ENCODE data around the gene KRABD2.
"Not testable (repeated sequence)": the region's sequence is repeated elsewhere in the genome, so short reads cannot be mapped to it uniquely, and the experiment has no call there.

The KRABD2 gene

DNA sequence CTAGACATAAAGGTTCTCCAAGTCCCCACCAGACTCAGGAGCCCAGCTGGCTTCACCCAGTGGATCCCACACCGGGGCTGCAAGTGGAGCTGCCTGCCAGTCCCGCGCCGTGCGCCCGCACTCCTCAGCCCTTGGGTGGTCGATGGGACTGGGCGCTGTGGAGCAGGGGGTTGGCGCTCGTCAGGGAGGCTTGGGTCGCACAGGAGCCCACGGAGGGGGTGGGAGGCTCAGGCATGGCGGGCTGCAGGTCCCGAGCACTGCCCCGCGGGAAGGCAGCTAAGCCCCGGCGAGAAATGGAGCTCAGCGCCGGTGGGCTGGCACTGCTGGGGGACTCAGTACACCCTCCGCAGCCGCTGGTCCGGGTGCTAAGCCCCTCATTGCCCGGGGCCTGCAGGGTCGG lies 29.5 kb downstream of the KRABD2 start:
- H3K27ac ChIP-seq (ENCODE audit: low read depth in 1 of 3, low read length in 2 of 3); DNase-seq; H3K9me3 ChIP-seq (ENCODE audit: control insufficient read depth in 2 of 2, insufficient read depth in 1 of 2, low read depth in 1 of 2, low read length in 1 of 2); FAIRE-seq; H3K36me3 ChIP-seq (ENCODE audit: control insufficient read depth in 3 of 3, insufficient read depth in 2 of 3, low read depth in 1 of 3, low read length in 3 of 3); H3K4me3 ChIP-seq (ENCODE audit: low read depth in 1 of 3, low read length in 3 of 3); H3K4me1 ChIP-seq (ENCODE audit: control insufficient read depth in 3 of 3, insufficient read depth in 2 of 3, low read depth in 1 of 3, low read length in 2 of 3): not testable (repeated sequence)
- peaks cover 0 to 13% (median 4%) of the 10 kb centered on the region in 3 donors for H3K27me3 ChIP-seq (ENCODE audit: control insufficient read depth in 3 of 3, insufficient read depth in 3 of 3, low read length in 3 of 3)
- WGBS, 3 donors, result 55 to 69% (median 61%) methylated on average over 12 to 25 of the region's 25 CpGs

DNA sequence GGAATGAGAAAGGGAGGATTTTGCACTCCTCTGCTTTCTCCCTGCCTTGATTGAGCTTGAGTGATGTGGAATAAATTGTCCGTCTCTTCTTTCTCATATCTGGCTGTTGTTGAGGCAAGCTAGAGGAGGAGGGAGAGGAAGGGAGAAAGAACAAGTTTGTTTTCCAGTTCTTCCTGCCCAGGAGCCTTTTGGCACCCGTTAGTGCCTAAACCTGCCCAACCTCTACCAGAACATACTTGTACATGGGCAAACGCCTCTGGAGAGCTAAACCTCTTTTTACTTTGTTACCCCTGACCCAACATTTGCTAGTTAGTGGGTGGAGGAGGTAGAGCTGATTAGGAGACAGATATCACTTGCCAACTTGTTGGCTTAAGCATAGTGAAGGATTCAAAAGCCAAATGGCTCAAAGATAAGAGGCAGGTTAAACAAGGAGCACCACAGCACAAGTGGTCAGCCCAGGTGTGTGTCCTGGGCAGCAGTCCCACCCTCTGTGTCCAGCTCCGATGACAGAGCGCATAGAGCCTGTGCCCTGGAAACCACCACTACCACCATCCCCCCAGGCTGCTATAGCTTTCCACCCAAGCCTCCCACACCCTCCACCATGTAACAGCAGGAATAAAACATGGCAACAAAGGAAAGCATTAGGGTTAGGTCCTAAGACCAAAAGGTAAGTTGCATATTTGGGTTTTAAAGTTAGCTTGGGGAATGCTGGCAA lies 30.4 kb downstream of the KRABD2 start:
- DNase-seq (no peak), FAIRE-seq (no peak)
- no peaks in the 10 kb centered on the region for H3K36me3 ChIP-seq (ENCODE audit: control insufficient read depth in 3 of 3, insufficient read depth in 2 of 3, low read depth in 1 of 3, low read length in 3 of 3)
- no peaks in the 10 kb centered on the region for H3K4me1 ChIP-seq (ENCODE audit: control insufficient read depth in 3 of 3, insufficient read depth in 2 of 3, low read depth in 1 of 3, low read length in 2 of 3)
- no peaks in the 10 kb centered on the region for H3K9me3 ChIP-seq (ENCODE audit: control insufficient read depth in 2 of 2, insufficient read depth in 1 of 2, low read depth in 1 of 2, low read length in 1 of 2)
- H3K27ac ChIP-seq (ENCODE audit: low read depth in 1 of 3, low read length in 2 of 3), result no peak overlapping the region
- no peak overlapping the region for H3K4me3 ChIP-seq (ENCODE audit: low read depth in 1 of 3, low read length in 3 of 3)
- H3K27me3 ChIP-seq (ENCODE audit: control insufficient read depth in 3 of 3, insufficient read depth in 3 of 3, low read length in 3 of 3), result peaks cover 0 to 13% (median 4%) of the 10 kb centered on the region in 3 donors
- WGBS, 3 donors, result 32 to 60% (median 50%) methylated on average over 5 of the region's 5 CpGs

DNA sequence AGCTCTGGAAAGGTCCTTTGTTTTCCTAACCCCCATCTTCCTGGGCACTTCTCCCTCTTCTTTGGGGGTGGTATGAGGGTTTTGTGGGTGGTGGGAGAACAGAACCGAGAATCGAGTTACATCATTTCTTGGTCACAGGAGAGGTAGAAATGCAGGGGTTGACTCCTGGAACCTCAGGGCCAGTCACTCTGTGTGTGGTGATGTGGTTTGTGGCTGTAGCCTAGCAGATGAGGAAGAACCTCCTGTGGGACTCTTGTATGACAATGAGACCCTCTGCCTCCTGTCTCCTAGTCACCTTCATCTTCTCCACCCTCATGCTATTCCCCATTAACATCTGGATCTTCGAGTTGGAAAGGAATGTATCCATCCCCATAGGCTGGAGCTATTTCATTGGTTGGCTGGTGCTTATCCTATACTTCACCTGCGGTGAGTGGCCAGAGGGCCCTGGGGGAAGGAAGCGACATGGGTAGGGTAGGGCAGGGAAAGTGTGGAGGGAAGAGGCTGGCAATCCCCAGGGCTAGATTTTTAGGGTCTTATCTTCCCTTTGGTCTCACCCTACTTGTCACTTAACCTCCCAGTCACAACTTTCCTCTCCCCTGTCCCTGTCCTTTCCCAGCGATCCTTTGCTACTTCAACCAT lies 31.3 kb downstream of the KRABD2 start:
- Histone ChIP-seq H3K36me3 (ENCODE audit: control insufficient read depth in 3 of 3, insufficient read depth in 2 of 3, low read depth in 1 of 3, low read length in 3 of 3) (no peaks in the 10 kb centered on the region), H3K4me3 (ENCODE audit: low read depth in 1 of 3, low read length in 3 of 3) (no peak overlapping the region), H3K9me3 (ENCODE audit: control insufficient read depth in 2 of 2, insufficient read depth in 1 of 2, low read depth in 1 of 2, low read length in 1 of 2) (no peaks in the 10 kb centered on the region), H3K27me3 (ENCODE audit: control insufficient read depth in 3 of 3, insufficient read depth in 3 of 3, low read length in 3 of 3) (peaks cover 0 to 13% (median 4%) of the 10 kb centered on the region in 3 donors), H3K4me1 (ENCODE audit: control insufficient read depth in 3 of 3, insufficient read depth in 2 of 3, low read depth in 1 of 3, low read length in 2 of 3) (no peaks in the 10 kb centered on the region), H3K27ac (ENCODE audit: low read depth in 1 of 3, low read length in 2 of 3) (no peak overlapping the region)
- DNase-seq (no peak), FAIRE-seq (no peak)
- WGBS, 3 donors, result 59 to 64% (median 60%) methylated on average over 6 of the region's 6 CpGs

DNA sequence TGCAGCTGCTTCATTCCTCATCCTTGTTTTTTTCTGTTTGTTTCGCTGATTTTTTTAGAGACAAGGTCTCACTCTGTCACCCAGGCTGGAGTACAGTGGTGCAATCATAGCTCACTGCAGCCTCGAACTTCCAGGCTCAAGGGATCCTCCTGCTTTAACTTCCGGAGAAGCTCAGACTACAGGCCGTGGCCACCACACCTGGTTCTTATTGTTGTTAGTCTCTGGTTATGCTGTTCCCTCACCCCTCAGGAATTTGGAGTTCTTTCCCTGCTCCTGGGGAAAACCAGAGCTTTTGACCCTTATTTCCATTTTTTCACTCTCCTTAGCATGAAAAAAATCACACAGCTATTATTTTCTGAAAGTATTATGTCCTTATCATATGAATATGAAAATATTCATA lies 35.0 kb downstream of the KRABD2 start:
- no peak for FAIRE-seq

DNA sequence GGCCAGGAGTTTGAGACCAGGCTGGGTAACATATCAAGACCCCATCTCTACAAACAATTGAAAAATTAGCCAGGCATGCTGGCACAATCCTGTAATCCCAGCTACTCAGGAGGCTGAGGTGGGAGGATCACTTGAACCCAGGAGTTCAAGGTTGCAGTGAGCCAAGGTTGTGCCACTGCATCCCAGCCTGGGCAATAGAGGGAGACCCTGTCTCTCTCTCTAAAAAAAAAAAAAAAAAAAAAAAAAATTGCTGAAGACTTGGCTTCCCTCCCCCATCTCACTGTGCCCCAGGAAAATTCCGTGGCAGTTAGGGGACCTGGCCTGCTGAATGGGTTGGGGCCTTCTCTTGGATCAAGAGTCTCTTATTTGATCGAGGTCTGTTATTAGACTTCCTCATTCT lies 37.0 kb downstream of the KRABD2 start, which contains the start of gene ODF4:
ODF4 (plus strand) TSS at position 301 of the 400 bp plus-strand sequence. CDS start 212 bp downstream, outside the sequence.
- FAIRE-seq (no peak), DNase-seq (no peak)
- H3K4me3 ChIP-seq (ENCODE audit: low read depth in 1 of 3, low read length in 3 of 3), result no peak within 1 kb of the TSS
- no peak within 1 kb of the TSS for H3K27ac ChIP-seq (ENCODE audit: low read depth in 1 of 3, low read length in 2 of 3)
- H3K27me3 ChIP-seq (ENCODE audit: control insufficient read depth in 3 of 3, insufficient read depth in 3 of 3, low read length in 3 of 3), result peaks cover 0 to 2% (median 0%) of the 10 kb centered on the region in 3 donors
- H3K9me3 ChIP-seq (ENCODE audit: control insufficient read depth in 2 of 2, insufficient read depth in 1 of 2, low read depth in 1 of 2, low read length in 1 of 2), result no peaks in the 10 kb centered on the region
- 52 to 73% (median 57%) methylated on average over 2 of the region's 2 CpGs for WGBS, 3 donors
- H3K4me1 ChIP-seq (ENCODE audit: control insufficient read depth in 3 of 3, insufficient read depth in 2 of 3, low read depth in 1 of 3, low read length in 2 of 3), result no peaks in the 10 kb centered on the region
- H3K36me3 ChIP-seq (ENCODE audit: control insufficient read depth in 3 of 3, insufficient read depth in 2 of 3, low read depth in 1 of 3, low read length in 3 of 3), result no peaks in the 10 kb centered on the region

More for the DNA sequence above, 35.0 kb downstream of the KRABD2 start:
- Histone ChIP-seq H3K4me1 (ENCODE audit: control insufficient read depth in 3 of 3, insufficient read depth in 2 of 3, low read depth in 1 of 3, low read length in 2 of 3) (no peaks in the 10 kb centered on the region), H3K27me3 (ENCODE audit: control insufficient read depth in 3 of 3, insufficient read depth in 3 of 3, low read length in 3 of 3) (peaks cover 0 to 14% (median 2%) of the 10 kb centered on the region in 3 donors), H3K9me3 (ENCODE audit: control insufficient read depth in 2 of 2, insufficient read depth in 1 of 2, low read depth in 1 of 2, low read length in 1 of 2) (no peaks in the 10 kb centered on the region), H3K36me3 (ENCODE audit: control insufficient read depth in 3 of 3, insufficient read depth in 2 of 3, low read depth in 1 of 3, low read length in 3 of 3) (no peaks in the 10 kb centered on the region), H3K27ac (ENCODE audit: low read depth in 1 of 3, low read length in 2 of 3) (no peak overlapping the region), H3K4me3 (ENCODE audit: low read depth in 1 of 3, low read length in 3 of 3) (no peak overlapping the region)
- DNase-seq, result no peak
- 70 to 79% (median 77%) methylated on average over 4 of the region's 4 CpGs for WGBS, 3 donors

DNA sequence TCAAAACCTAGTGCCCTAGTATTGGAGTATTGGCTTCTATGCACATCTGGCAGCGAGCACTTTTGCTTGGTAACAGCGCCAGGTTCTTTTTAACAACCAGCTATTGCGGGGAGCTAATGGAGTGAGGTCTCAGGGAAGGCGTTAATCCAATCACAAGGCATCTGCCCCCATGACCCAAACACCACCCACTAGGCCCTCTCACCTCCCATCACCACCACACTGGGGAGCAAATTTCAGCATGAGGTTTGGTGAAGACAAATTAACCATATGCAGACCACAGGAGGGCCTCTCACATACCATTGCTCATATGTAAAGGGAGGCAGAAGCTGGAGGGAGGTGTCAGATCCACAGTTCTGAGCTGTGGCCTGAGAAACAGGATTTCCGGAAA lies 37.8 kb downstream of the KRABD2 start:
- Histone ChIP-seq H3K9me3 (ENCODE audit: control insufficient read depth in 2 of 2, insufficient read depth in 1 of 2, low read depth in 1 of 2, low read length in 1 of 2) (no peaks in the 10 kb centered on the region), H3K27me3 (ENCODE audit: control insufficient read depth in 3 of 3, insufficient read depth in 3 of 3, low read length in 3 of 3) (peaks cover 0 to 2% (median 0%) of the 10 kb centered on the region in 3 donors), H3K27ac (ENCODE audit: low read depth in 1 of 3, low read length in 2 of 3) (no peak overlapping the region), H3K4me3 (ENCODE audit: low read depth in 1 of 3, low read length in 3 of 3) (no peak overlapping the region), H3K4me1 (ENCODE audit: control insufficient read depth in 3 of 3, insufficient read depth in 2 of 3, low read depth in 1 of 3, low read length in 2 of 3) (no peaks in the 10 kb centered on the region), H3K36me3 (ENCODE audit: control insufficient read depth in 3 of 3, insufficient read depth in 2 of 3, low read depth in 1 of 3, low read length in 3 of 3) (no peaks in the 10 kb centered on the region)
- no peak for FAIRE-seq
- no peak for DNase-seq
- 83 to 94% (median 88%) methylated on average over 5 of the region's 5 CpGs for WGBS, 3 donors

DNA sequence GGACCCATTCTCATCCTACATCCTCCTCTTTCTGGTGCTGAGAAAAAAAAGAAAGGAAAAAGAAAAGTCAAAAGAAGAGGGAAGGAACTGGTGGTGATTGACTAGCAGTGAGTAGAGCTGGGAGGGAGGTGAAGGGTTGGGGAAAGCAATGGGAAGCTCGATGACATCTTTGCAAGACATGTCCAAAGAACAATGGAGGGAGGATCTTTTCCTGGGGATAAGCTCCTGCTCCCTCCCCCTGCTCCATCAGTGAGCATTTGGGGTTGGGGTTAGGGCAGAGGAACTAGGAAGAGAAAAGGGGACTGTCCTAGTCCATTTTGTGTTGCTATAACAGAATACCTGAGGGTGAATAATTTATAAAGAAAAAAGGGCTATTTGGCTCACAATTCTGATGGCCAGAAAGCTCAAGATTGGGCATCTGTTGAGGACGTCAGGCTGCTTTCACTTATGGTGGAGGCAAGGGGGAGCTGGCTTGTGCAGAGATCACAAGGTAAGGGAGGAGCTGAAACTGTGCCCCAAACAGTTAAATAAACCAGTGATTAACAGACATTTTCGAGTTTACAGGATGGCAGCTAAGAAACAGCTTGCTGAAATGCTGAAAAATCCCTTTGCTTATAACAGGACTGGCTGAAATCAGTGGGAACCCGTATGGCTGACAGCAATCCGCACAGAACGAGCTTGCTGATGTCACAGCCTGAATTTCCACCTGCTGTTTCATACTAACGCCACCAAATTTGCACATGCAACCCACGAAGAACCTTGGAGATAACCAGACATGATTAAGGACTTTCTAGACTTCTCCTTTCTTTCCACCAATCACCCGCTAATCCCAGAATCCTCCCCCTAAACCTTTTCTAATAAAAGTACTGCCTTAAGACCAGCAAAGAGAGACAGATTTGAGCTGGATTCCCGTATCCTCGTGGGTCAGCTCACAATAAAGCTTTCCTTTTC lies 38.4 kb downstream of the KRABD2 start:
- Histone ChIP-seq H3K4me3 (ENCODE audit: low read depth in 1 of 3, low read length in 3 of 3) (no peak overlapping the region), H3K27me3 (ENCODE audit: control insufficient read depth in 3 of 3, insufficient read depth in 3 of 3, low read length in 3 of 3) (peaks cover 0 to 2% (median 0%) of the 10 kb centered on the region in 3 donors), H3K4me1 (ENCODE audit: control insufficient read depth in 3 of 3, insufficient read depth in 2 of 3, low read depth in 1 of 3, low read length in 2 of 3) (no peaks in the 10 kb centered on the region), H3K36me3 (ENCODE audit: control insufficient read depth in 3 of 3, insufficient read depth in 2 of 3, low read depth in 1 of 3, low read length in 3 of 3) (no peaks in the 10 kb centered on the region), H3K9me3 (ENCODE audit: control insufficient read depth in 2 of 2, insufficient read depth in 1 of 2, low read depth in 1 of 2, low read length in 1 of 2) (no peaks in the 10 kb centered on the region), H3K27ac (ENCODE audit: low read depth in 1 of 3, low read length in 2 of 3) (no peak overlapping the region)
- FAIRE-seq (no peak), DNase-seq (no peak)
- WGBS, 3 donors, result 32 to 42% (median 41%) methylated on average over 11 of the region's 11 CpGs

DNA sequence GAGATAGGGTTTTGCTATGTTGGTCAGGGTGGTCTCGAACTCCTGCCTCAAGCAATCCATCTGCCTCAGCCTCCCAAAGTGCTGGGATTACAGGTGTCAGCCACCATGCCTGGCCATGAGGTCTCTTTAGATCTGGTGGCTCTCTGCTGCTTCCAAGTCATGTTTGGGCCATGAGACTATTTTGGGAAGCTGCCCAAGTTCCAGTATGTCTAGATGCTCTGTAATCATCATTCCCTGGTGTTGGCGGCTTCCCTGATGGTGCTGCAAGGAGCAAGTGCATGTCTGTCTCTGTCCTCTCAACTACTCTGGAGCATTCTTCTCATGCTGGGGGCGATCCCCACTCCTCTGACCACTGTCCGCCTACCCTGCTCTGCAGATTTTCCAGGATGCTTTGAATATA lies 43.2 kb downstream of the KRABD2 start:
- no peak for FAIRE-seq
- no peaks in the 10 kb centered on the region for H3K4me1 ChIP-seq (ENCODE audit: control insufficient read depth in 3 of 3, insufficient read depth in 2 of 3, low read depth in 1 of 3, low read length in 2 of 3)
- H3K4me3 ChIP-seq (ENCODE audit: low read depth in 1 of 3, low read length in 3 of 3), result no peak overlapping the region
- H3K36me3 ChIP-seq (ENCODE audit: control insufficient read depth in 3 of 3, insufficient read depth in 2 of 3, low read depth in 1 of 3, low read length in 3 of 3), result no peaks in the 10 kb centered on the region
- 89 to 97% (median 94%) methylated on average over 4 of the region's 4 CpGs for WGBS, 3 donors
- no peak overlapping the region for H3K27ac ChIP-seq (ENCODE audit: low read depth in 1 of 3, low read length in 2 of 3)
- no peaks in the 10 kb centered on the region for H3K9me3 ChIP-seq (ENCODE audit: control insufficient read depth in 2 of 2, insufficient read depth in 1 of 2, low read depth in 1 of 2, low read length in 1 of 2)
- peaks cover 0 to 2% (median 0%) of the 10 kb centered on the region in 3 donors for H3K27me3 ChIP-seq (ENCODE audit: control insufficient read depth in 3 of 3, insufficient read depth in 3 of 3, low read length in 3 of 3)
- DNase-seq, result no peak
